Heart left ventricle (tissue), 16 donors: ENCODE results near the gene KDM8. TPM values are rescaled to one million over a fixed set of nuclear protein-coding genes. Genes with fewer than 3 reads are reported as not detected.

Source experiments
- ATAC-seq, 4 donors: fragments of 200-7000 bp; cut with Tn5 transposase; one replicate each; pipeline ENCODE4 v1.9.1; 2020 to 2022; ENCODE audit warnings: moderate library complexity in 4 of 4, mild to moderate bottlenecking in 3 of 4, moderate number of reproducible peaks in 1 of 4
- DNase-seq, 5 donors: peaks; one replicate each; pipeline ENCODE4 v3.0.0-alpha.2; 2020
- H3K27ac ChIP-seq, 12 donors: fragments of 200-600 bp; sonication (generic) in 4 of 12; one replicate each; pipeline versions ENCODE4 v1.5.0 to v1.8.0; 2016 to 2022; ENCODE audit warnings: mild to moderate bottlenecking in 2 of 12
- H3K27me3 ChIP-seq, 9 donors: fragments of 200-600 bp; sonication (generic) in 2 of 9; one replicate each; pipeline versions ENCODE4 v1.5.1 to v1.8.0; 2016 to 2022; ENCODE audit warnings: mild to moderate bottlenecking in 3 of 9
- H3K36me3 ChIP-seq, 9 donors: fragments of 200-600 bp; sonication (generic) in 2 of 9; one replicate each; pipeline versions ENCODE4 v1.5.0 to v1.8.0; 2018 to 2022; ENCODE audit warnings: mild to moderate bottlenecking in 2 of 9
- H3K4me1 ChIP-seq, 12 donors: fragments of 200-600 bp; sonication (generic) in 4 of 12; one replicate each; pipeline versions ENCODE4 v1.5.0 to v1.8.0; 2016 to 2022; ENCODE audit warnings: mild to moderate bottlenecking in 3 of 12
- H3K4me3 ChIP-seq, 12 donors: fragments of 200-600 bp; sonication (generic) in 4 of 12; one replicate each; pipeline versions ENCODE4 v1.5.0 to v1.8.0; 2017 to 2022; ENCODE audit warnings: mild to moderate bottlenecking in 9 of 12, moderate library complexity in 4 of 12
- H3K9me3 ChIP-seq, 12 donors: fragments of 200-600 bp; sonication (generic) in 4 of 12; one replicate each; pipeline versions ENCODE4 v1.5.0 to v1.8.0; 2016 to 2022; ENCODE audit warnings: mild to moderate bottlenecking in 1 of 12
- POLR2A ChIP-seq, 2 donors: fragments of 450-650 bp; IDR thresholded peaks; one replicate each; pipeline ENCODE4 v1.6.1; 2017; ENCODE audit warnings: antibody characterized with exemption in 2 of 2, mild to moderate bottlenecking in 2 of 2, moderate library complexity in 2 of 2
- WGBS, 4 donors: extraction: QIAGEN DNeasy Blood & Tissue Kit in 2 of 4; methylation state at CpG; one replicate each; pipeline versions ENCODE4 v1.1.5 to v1.1.7; 2013 to 2018; 5-methylcytosine and 5-hydroxymethylcytosine counted together
- intact Hi-C, 10 donors: fragments of 100-400 bp; cut with DNase I; formaldehyde crosslinking; loops; one replicate each; pipeline versions ENCODE4 v1.11.1 to v1.14.2; 2022
- polyA plus RNA-seq, 2 donors: library from polyadenylated mRNA; stranded (reverse); fragments of 200-250 nt; gene quantifications; one replicate each; pipeline ENCODE4 v1.2.3, GENCODE V29; 2013
- total RNA-seq, 9 donors: library from RNA; depleted of rRNA in 2 of 9; stranded (reverse); fragments of >200 nt in 2 of 9; fragmentation: NEBNext Ultra II Directional in 3 of 9; extraction: Animal tissue kit (Norgen Biotek cat#: 25700) in 3 of 9; gene quantifications; one replicate each; pipeline versions ENCODE4 v1.1.0 to v1.2.4, GENCODE V29; 2016 to 2023
- TF ChIP-seq, protein P1 (sequence below), 12 donors: fragments of 200-600 bp; sonication (generic) in 4 of 12; IDR thresholded peaks; one replicate each; pipeline versions ENCODE4 v1.5.0 to v1.8.0; 2018 to 2022; ENCODE audit warnings: antibody characterized with exemption in 12 of 12, mild to moderate bottlenecking in 5 of 12
- donor health status: ischemic (EF 13 %, LVEDD 7.1; RV severe dilation, severe dysfunction).
- donor health status: healthy with polysubstance abuse.
- donor health status: DM: no; HTN: yes; CAD: no.
- donor health status: DM: no; HTN: no; CAD: no.
- donor health status: ischemic (EF 25% LVEDD 6.9; RV normal size, moderate dysfunction).
- donor health status: ischemic (EF 25% LVEDD 5.7; RV mildly dilated, moderate dysfunction).
- donor health status: healthy.
- donor health status: DM: yes; HTN: yes; CAD: no.
- donor health status: ischemic (EF 35%, LVEDD 5.7; RV mildly dilated, moderate dysfunction).
- donor health status: nonischemic (EF 11% LVEDD 7.7; RV severe dilation, severe dysfunction).
- donor health status: DM: yes; HTN: yes; CAD: no.
- donor health status: PGD.
- donor health status: ischemic (EF 29% LVEDD 5.4; RV normal size, mild dysfunction).
- donor health status: nonischemic (EF 23%, LVEDD 6.1; RV moderate dilation, normal function).

The KDM8 gene
- total and polyA plus RNA-seq, 11 donors = 1.4 to 8.4 (median 3.5) TPM

DNA sequence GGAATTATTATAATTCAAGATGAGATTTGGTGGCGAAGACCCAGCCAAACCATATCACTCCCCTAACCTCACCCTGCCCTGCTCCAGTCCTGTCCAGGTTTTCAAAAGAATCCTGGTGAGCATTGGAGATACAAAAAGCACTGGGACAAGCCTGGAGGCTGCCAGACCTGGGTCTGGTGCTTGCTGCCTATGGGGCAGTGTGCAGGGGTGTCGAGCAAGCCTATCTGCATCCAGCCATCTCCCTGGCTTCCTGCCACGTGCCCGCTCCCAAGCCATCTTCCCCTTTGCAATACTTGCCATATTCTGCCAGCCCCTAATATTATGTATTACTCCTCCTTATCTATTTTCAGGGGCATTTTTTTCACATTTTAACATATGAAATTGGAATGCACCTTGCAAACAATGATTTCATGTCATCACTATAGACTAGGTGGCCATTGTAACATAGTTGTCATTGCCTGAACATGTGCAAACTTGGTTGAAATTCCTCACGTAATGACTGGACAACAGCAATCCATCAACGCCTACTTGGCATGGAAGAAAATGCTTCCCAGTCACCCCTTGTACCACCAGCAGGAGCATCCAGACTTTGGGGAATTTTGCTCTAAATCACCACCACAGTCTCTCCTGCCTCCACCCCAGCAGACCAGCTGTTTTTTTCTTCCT lies 8.1 kb upstream of the KDM8 start:
- WGBS, 4 donors = 66 to 75% (median 71%) methylated on average over 6 of the region's 6 CpGs
- no peaks in the 10 kb centered on the region for H3K36me3 ChIP-seq
- no peak for ATAC-seq
- peaks cover 0 to 11% (median 0%) of the 10 kb centered on the region in 12 donors for H3K4me1 ChIP-seq
- no peak for TF ChIP-seq POLR2A (IDR thresholded peaks at IDR 0.05)
- TF ChIP-seq, protein P1, sequence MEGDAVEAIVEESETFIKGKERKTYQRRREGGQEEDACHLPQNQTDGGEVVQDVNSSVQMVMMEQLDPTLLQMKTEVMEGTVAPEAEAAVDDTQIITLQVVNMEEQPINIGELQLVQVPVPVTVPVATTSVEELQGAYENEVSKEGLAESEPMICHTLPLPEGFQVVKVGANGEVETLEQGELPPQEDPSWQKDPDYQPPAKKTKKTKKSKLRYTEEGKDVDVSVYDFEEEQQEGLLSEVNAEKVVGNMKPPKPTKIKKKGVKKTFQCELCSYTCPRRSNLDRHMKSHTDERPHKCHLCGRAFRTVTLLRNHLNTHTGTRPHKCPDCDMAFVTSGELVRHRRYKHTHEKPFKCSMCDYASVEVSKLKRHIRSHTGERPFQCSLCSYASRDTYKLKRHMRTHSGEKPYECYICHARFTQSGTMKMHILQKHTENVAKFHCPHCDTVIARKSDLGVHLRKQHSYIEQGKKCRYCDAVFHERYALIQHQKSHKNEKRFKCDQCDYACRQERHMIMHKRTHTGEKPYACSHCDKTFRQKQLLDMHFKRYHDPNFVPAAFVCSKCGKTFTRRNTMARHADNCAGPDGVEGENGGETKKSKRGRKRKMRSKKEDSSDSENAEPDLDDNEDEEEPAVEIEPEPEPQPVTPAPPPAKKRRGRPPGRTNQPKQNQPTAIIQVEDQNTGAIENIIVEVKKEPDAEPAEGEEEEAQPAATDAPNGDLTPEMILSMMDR (IDR thresholded peaks at IDR 0.05) = no peak
- DNase-seq = no peak
- H3K4me3 ChIP-seq = no peak overlapping the region
- H3K27ac ChIP-seq = peak overlapping the region in 1 of 12 donors; percentile 4
- no peaks in the 10 kb centered on the region for H3K9me3 ChIP-seq
- intact Hi-C loops = no loop called here
- H3K27me3 ChIP-seq = peaks cover 0 to 28% (median 0%) of the 10 kb centered on the region in 9 donors

DNA sequence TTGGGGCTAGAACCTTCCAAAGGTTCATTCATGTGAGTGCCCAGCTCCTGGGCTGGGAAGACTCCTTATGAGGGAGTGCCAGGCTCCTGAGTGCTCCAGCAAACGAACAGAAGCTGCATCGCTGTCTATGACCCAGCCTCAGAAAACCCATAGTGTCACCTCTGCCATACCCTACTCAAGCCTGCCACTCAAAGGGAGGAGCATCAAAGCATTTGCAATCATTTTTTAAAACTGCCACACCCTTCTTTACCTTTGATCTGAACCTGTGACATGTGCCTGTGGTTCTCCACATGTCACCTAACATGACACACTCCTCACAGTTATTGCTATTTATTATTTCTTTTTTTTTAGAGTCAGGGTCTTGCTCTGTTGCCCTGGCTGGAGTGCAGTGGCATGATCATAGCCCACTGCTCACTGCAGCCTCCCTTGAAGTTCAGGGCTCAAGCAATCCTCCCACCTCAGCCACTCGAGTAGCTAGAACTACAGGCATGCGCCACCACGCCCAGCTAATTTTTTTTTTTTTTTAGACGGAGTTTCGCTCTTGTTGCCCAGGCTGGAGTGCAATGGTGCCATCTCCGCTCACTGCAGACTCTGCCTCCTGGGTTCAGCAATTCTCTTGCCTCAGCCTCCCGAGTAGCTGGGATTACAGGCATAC lies 7.3 kb upstream of the KDM8 start:
- Histone ChIP-seq H3K4me1 (peaks cover 0 to 12% (median 0%) of the 10 kb centered on the region in 12 donors), H3K27me3 (peaks cover 0 to 24% (median 0%) of the 10 kb centered on the region in 9 donors), H3K27ac (peak overlapping the region in 1 of 12 donors; percentile 4), H3K36me3 (no peaks in the 10 kb centered on the region), H3K4me3 (no peak overlapping the region), H3K9me3 (no peaks in the 10 kb centered on the region)
- no peak for DNase-seq
- no peak for ATAC-seq
- TF ChIP-seq, protein P1 (IDR thresholded peaks at IDR 0.05) = no peak
- no peak for TF ChIP-seq POLR2A (IDR thresholded peaks at IDR 0.05)
- intact Hi-C loops = no loop called here
- 80 to 90% (median 86%) methylated on average over 9 of the region's 9 CpGs for WGBS, 4 donors

DNA sequence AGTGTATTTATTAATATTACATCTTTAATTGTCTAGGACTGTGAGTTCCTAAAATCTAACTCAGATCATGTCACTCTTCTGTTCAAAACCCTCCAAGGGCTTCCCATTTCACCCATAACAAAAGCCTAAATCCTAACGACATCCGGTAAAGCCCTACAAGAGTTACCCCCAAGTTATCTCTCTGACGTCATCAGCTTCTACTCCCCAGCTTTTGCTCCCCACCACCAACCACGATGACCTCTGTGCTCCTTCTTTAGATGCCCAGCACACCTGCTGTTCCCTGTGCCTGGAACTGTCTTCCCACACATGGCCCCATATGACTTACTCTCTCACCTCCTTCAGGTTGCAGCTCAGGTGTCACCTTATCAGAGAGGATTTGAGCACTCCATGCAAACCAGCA lies 6.3 kb upstream of the KDM8 start:
- ATAC-seq (no peak), DNase-seq (no peak)
- H3K27ac ChIP-seq = no peak overlapping the region
- H3K4me1 ChIP-seq = peaks cover 0 to 12% (median 0%) of the 10 kb centered on the region in 12 donors
- H3K27me3 ChIP-seq = peaks cover 0 to 24% (median 0%) of the 10 kb centered on the region in 9 donors
- intact Hi-C loops = no loop called here
- no peaks in the 10 kb centered on the region for H3K9me3 ChIP-seq
- no peak overlapping the region for H3K4me3 ChIP-seq
- WGBS, 4 donors = 62 to 77% (median 67%) methylated on average over 4 of the region's 4 CpGs
- no peaks in the 10 kb centered on the region for H3K36me3 ChIP-seq
- no peak for TF ChIP-seq POLR2A (IDR thresholded peaks at IDR 0.05)
- TF ChIP-seq, protein P1 (IDR thresholded peaks at IDR 0.05) = no peak

DNA sequence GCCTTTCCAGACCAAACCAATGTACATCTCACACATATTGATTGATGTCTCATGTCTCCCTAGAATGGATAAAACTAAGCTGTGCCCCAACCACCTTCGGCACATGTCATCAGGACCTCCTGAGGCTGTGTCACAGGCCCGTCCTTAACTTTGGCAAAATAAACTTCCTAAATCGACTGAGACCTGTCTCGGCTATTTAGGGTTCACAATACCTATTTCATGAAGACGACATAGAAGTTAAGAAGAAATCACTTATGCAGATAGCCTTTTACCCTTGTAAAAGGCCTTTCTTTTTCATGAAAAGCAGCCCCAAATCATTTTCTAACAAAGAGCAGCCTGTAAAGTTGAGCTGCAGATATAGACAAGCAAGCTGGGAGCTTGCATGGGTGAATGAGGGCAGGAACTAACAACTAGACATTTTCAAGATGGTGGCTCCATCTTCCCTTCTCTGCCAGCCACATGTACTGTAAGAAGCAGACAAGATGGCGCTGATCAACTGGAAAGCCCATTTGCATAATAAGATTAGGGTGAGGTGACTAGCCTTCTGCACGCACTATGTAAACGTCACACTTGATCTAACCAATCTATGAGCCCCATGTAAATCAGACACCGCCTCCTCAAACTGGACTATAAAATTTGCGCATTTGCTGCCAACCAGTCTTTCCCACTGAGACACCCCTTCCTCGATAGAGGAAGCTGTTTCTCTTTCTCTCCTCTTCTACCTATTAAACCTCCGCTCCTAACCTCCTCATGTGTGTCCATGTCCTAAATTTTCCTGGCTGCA lies 4.7 kb upstream of the KDM8 start:
- H3K9me3 ChIP-seq = no peaks in the 10 kb centered on the region
- TF ChIP-seq POLR2A (IDR thresholded peaks at IDR 0.05) = no peak
- TF ChIP-seq, protein P1 (IDR thresholded peaks at IDR 0.05) = no peak
- H3K27ac ChIP-seq = peak overlapping the region in 1 of 12 donors; percentile 81
- ATAC-seq = no peak
- no peak overlapping the region for H3K4me3 ChIP-seq
- DNase-seq = no peak
- 85 to 89% (median 87%) methylated on average over 12 of the region's 12 CpGs for WGBS, 4 donors
- H3K4me1 ChIP-seq = peaks cover 0 to 17% (median 5%) of the 10 kb centered on the region in 12 donors
- peaks cover 0 to 24% (median 0%) of the 10 kb centered on the region in 9 donors for H3K27me3 ChIP-seq
- H3K36me3 ChIP-seq = no peaks in the 10 kb centered on the region
- intact Hi-C loops = no loop called here
